Heart right ventricle (tissue), 16 donors: Measurements from ENCODE around the gene SYNPO2. TPM values are rescaled to one million over a fixed set of nuclear protein-coding genes. Genes with fewer than 3 reads are reported as not detected.

ENCODE experiments used
- ATAC-seq, 8 donors: fragments of 200-7000 bp; cut with Tn5 transposase; one replicate each; pipeline ENCODE4 v1.9.1; 2020; ENCODE audit warnings: mild to moderate bottlenecking in 8 of 8, moderate library complexity in 8 of 8, moderate number of reproducible peaks in 1 of 8
- DNase-seq, 2 donors: peaks; one replicate each; pipeline ENCODE4 v3.0.0-alpha.2; 2020
- H3K27ac ChIP-seq, 10 donors: fragments of 200-600 bp; sonication (generic) in 2 of 10; one replicate each; pipeline versions ENCODE4 v1.5.0 to v1.8.0; 2020 to 2022; ENCODE audit warnings: mild to moderate bottlenecking in 3 of 10
- H3K27me3 ChIP-seq, 7 donors: fragments of 200-600 bp; one replicate each; pipeline ENCODE4 v1.8.0; 2021 to 2022; ENCODE audit warnings: mild to moderate bottlenecking in 2 of 7
- H3K36me3 ChIP-seq, 9 donors: fragments of 200-600 bp; sonication (generic) in 1 of 9; one replicate each; pipeline versions ENCODE4 v1.5.0 to v1.8.0; 2020 to 2022; ENCODE audit warnings: mild to moderate bottlenecking in 2 of 9
- H3K4me1 ChIP-seq, 9 donors: fragments of 200-600 bp; sonication (generic) in 1 of 9; one replicate each; pipeline versions ENCODE4 v1.5.0 to v1.8.0; 2020 to 2022; ENCODE audit warnings: mild to moderate bottlenecking in 4 of 9
- H3K4me3 ChIP-seq, 10 donors: fragments of 200-600 bp; sonication (generic) in 2 of 10; one replicate each; pipeline versions ENCODE4 v1.5.0 to v1.8.0; 2020 to 2022; ENCODE audit warnings: mild to moderate bottlenecking in 7 of 10, moderate library complexity in 2 of 10
- H3K9me3 ChIP-seq, 11 donors: fragments of 200-600 bp in 10 of 11; sonication (generic) in 2 of 11; one replicate each; pipeline versions ENCODE4 v1.5.0 to v1.8.0; 2013 to 2022; ENCODE audit warnings: mild to moderate bottlenecking in 2 of 11, control low read depth in 1 of 11, moderate library complexity in 1 of 11
- CTCF ChIP-seq, 9 donors: fragments of 200-600 bp; sonication (generic) in 2 of 9; IDR thresholded peaks; one replicate each; pipeline versions ENCODE4 v1.5.0 to v1.8.0; 2021 to 2022; ENCODE audit warnings: antibody characterized with exemption in 9 of 9, mild to moderate bottlenecking in 5 of 9, moderate library complexity in 1 of 9
- WGBS, 2 donors: extraction: QIAGEN DNeasy Blood & Tissue Kit; methylation state at CpG; one replicate each; pipeline ENCODE4 v1.1.7; 2013; ENCODE audit warnings: inconsistent platforms in 1 of 2; 5-methylcytosine and 5-hydroxymethylcytosine counted together
- intact Hi-C, 10 donors: fragments of 100-400 bp; cut with DNase I; formaldehyde crosslinking; loops; one replicate each; pipeline versions ENCODE4 v1.11.1 to v1.14.2; 2022
- polyA plus RNA-seq, 2 donors: library from polyadenylated mRNA; stranded (reverse); fragments of 200-250 nt; gene quantifications; one replicate each; pipeline ENCODE4 v1.2.3, GENCODE V29; 2013
- total RNA-seq, 10 donors: library from RNA; stranded (reverse); fragmentation: NEBNext Ultra II Directional in 3 of 10; extraction: Animal tissue kit (Norgen Biotek cat#: 25700) in 3 of 10; gene quantifications; one replicate each; pipeline versions ENCODE4 v1.2.1 to v1.2.4, GENCODE V29; 2021 to 2023
- donor health status: Arrhythmogenic right ventricular cardiomyopathy.
- donor health status: ischemic (EF 13 %, LVEDD 7.1; RV severe dilation, severe dysfunction).
- donor health status: healthy with polysubstance abuse.
- donor health status: DM: no; HTN: yes; CAD: no.
- donor health status: DM: no; HTN: no; CAD: no.
- donor health status: ischemic (EF 25% LVEDD 6.9; RV normal size, moderate dysfunction).
- donor health status: ischemic (EF 25% LVEDD 5.7; RV mildly dilated, moderate dysfunction).
- donor health status: healthy.
- donor health status: DM: yes; HTN: yes; CAD: no.
- donor health status: Ischemic cardiomyopathy.
- donor health status: ischemic (EF 35%, LVEDD 5.7; RV mildly dilated, moderate dysfunction).
- donor health status: nonischemic (EF 11% LVEDD 7.7; RV severe dilation, severe dysfunction).
- donor health status: DM: yes; HTN: yes; CAD: no.
- donor health status: PGD.
- donor health status: ischemic (EF 29% LVEDD 5.4; RV normal size, mild dysfunction).
- donor health status: nonischemic (EF 23%, LVEDD 6.1; RV moderate dilation, normal function).

The SYNPO2 gene
- total and polyA plus RNA-seq, 12 donors = 27.5 to 405 (median 244) TPM

GRCh38 chr4:118927974-118928373, 39.3 kb downstream of the SYNPO2 start:
- Histone ChIP-seq H3K4me3 (no peak overlapping the region), H3K36me3 (no peaks in the 10 kb centered on the region), H3K9me3 (no peaks in the 10 kb centered on the region), H3K27me3 (no peaks in the 10 kb centered on the region), H3K4me1 (peaks cover 2 to 84% (median 47%) of the 10 kb centered on the region in 9 donors), H3K27ac (peak overlapping the region in 6 of 10 donors; percentile 1 to 48 (median 26))
- peak in 7 of 8 donors; percentile 33 to 89 (median 60) for ATAC-seq
- WGBS, 2 donors = 19 to 23% methylated on average over 1 of the region's 1 CpG
- peak; percentile 38 to 48 for DNase-seq
- intact Hi-C loops = no loop called here
- no peak for TF ChIP-seq CTCF (IDR thresholded peaks at IDR 0.05)

- Histone ChIP-seq H3K27ac (no peak overlapping the region), H3K9me3 (no peaks in the 10 kb centered on the region), H3K4me1 (peaks cover 0 to 78% (median 44%) of the 10 kb centered on the region in 9 donors)
These were observed 41.6 kb downstream of the SYNPO2 start for GRCh38 chr4:118930255-118930654.

GRCh38 chr4:118931786-118932185, 43.1 kb downstream of the SYNPO2 start:
- peaks cover 0 to 73% (median 32%) of the 10 kb centered on the region in 9 donors for H3K4me1 ChIP-seq
- intact Hi-C loops = no loop called here
- no peak for TF ChIP-seq CTCF (IDR thresholded peaks at IDR 0.05)
- no peaks in the 10 kb centered on the region for H3K9me3 ChIP-seq
- H3K27ac ChIP-seq = peak overlapping the region in 1 of 10 donors; percentile 46
- DNase-seq (no peak), ATAC-seq (no peak)
- no peak overlapping the region for H3K4me3 ChIP-seq
- no peaks in the 10 kb centered on the region for H3K36me3 ChIP-seq
- WGBS, 2 donors = 90 to 96% methylated on average over 2 of the region's 2 CpGs
- H3K27me3 ChIP-seq = no peaks in the 10 kb centered on the region

More at GRCh38 chr4:118930255-118930654, 41.6 kb downstream of the SYNPO2 start:
- 0 to 1% methylated on average over 1 of the region's 1 CpG for WGBS, 2 donors
- no peak for TF ChIP-seq CTCF (IDR thresholded peaks at IDR 0.05)
- H3K4me3 ChIP-seq = no peak overlapping the region
- ATAC-seq = no peak
- H3K27me3 ChIP-seq = no peaks in the 10 kb centered on the region
- no peaks in the 10 kb centered on the region for H3K36me3 ChIP-seq
- intact Hi-C loops = no loop called here
- DNase-seq = no peak

- intact Hi-C loops = no loop called here
- no peak overlapping the region for H3K4me3 ChIP-seq
- TF ChIP-seq CTCF (IDR thresholded peaks at IDR 0.05) = no peak
- H3K27me3 ChIP-seq = no peaks in the 10 kb centered on the region
- no peaks in the 10 kb centered on the region for H3K36me3 ChIP-seq
- H3K27ac ChIP-seq = peak overlapping the region in 1 of 10 donors; percentile 20
- ATAC-seq (no peak), DNase-seq (no peak)
- 91 to 99% methylated on average over 2 of the region's 2 CpGs for WGBS, 2 donors
- no peaks in the 10 kb centered on the region for H3K9me3 ChIP-seq
- peaks cover 4 to 69% (median 29%) of the 10 kb centered on the region in 9 donors for H3K4me1 ChIP-seq
These were observed 47.2 kb downstream of the SYNPO2 start for GRCh38 chr4:118935819-118936218.
